AG10803 (cell line): ENCODE measurements around the gene LRCOL1.

ENCODE experiments used
- DNase-seq: peaks from one replicate; pipeline ENCODE4 v3.0.0; 2010; ENCODE audit warnings: low read depth
- H3K4me3 ChIP-seq: 2 replicates; pipeline ENCODE4 v1.5.1; 2011; ENCODE audit warnings: mild to moderate bottlenecking, low read length, control low read depth
- TF ChIP-seq, protein P1 (sequence below): conservative IDR thresholded peaks from 2 replicates; pipeline ENCODE4 v1.5.1; 2011; ENCODE audit warnings: mild to moderate bottlenecking, low read length, control low read depth, inconsistent platforms

Gene LRCOL1

DNA sequence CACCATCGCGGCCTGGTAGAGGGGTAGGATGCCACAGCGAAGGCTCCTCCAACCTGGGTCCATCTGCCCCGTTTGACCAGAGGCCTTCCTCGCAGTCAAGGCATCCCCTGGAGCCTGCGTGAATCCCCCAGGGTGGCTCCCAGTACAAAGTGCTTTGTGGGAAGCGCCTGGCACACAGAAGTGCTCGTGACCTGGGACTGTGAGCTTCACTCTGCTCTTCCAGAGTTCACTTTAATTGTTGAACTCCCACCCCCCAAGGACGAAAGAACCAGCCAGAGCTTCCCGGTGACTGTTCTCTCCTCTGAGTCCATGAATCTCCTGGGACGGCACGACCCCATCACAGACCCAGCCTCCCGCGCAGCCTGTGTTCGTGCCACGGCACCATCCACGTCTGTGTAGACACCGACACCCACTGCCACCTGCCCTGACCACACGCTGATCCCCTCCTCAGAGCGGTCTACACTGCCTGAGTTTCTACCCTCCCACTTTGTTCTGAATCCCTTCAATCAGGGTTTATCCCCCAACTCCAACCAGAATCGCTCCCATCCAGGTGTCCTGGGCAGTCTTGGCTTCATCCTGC is 24.1 kb upstream of the LRCOL1 start:
- TF ChIP-seq, protein P1, sequence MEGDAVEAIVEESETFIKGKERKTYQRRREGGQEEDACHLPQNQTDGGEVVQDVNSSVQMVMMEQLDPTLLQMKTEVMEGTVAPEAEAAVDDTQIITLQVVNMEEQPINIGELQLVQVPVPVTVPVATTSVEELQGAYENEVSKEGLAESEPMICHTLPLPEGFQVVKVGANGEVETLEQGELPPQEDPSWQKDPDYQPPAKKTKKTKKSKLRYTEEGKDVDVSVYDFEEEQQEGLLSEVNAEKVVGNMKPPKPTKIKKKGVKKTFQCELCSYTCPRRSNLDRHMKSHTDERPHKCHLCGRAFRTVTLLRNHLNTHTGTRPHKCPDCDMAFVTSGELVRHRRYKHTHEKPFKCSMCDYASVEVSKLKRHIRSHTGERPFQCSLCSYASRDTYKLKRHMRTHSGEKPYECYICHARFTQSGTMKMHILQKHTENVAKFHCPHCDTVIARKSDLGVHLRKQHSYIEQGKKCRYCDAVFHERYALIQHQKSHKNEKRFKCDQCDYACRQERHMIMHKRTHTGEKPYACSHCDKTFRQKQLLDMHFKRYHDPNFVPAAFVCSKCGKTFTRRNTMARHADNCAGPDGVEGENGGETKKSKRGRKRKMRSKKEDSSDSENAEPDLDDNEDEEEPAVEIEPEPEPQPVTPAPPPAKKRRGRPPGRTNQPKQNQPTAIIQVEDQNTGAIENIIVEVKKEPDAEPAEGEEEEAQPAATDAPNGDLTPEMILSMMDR, result no peak
- H3K4me3 ChIP-seq, result no peak overlapping the region
- DNase-seq, result no peak

GRCh38 chr12:132633901-132634300 is 23.5 kb upstream of the LRCOL1 start:
- TF ChIP-seq, protein P1, result no peak
- DNase-seq, result no peak
- H3K4me3 ChIP-seq, result no peak overlapping the region

GRCh38 chr12:132633398-132633797 is 23.0 kb upstream of the LRCOL1 start:
- H3K4me3 ChIP-seq, result no peak overlapping the region
- TF ChIP-seq, protein P1, result no peak
- DNase-seq, result no peak

- H3K4me3 ChIP-seq, result no peak overlapping the region
- DNase-seq, result no peak
- TF ChIP-seq, protein P1, result no peak
Observed at GRCh38 chr12:132632521-132633228, 22.3 kb upstream of the LRCOL1 start.

DNA sequence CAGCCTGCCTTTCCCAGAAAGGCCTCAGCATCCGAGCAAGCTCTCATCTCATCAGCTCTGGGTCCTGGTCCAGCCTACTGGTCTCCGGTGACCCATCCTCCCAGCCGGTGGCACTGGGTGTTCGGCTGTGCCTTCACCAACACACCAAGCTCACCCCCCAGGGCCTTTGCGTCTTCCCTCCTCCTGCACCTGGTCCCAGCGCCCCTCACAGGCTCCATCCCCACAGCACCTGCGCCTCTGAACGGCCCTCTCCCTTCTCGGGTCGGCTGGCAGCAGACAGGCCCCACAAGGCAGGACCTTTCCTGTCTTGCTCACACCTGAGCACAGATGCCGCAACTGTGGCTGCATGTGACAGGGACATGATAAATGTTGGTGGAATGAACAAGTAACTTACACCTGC is 21.3 kb upstream of the LRCOL1 start:
- no peak for DNase-seq
- TF ChIP-seq, protein P1, result no peak

DNA sequence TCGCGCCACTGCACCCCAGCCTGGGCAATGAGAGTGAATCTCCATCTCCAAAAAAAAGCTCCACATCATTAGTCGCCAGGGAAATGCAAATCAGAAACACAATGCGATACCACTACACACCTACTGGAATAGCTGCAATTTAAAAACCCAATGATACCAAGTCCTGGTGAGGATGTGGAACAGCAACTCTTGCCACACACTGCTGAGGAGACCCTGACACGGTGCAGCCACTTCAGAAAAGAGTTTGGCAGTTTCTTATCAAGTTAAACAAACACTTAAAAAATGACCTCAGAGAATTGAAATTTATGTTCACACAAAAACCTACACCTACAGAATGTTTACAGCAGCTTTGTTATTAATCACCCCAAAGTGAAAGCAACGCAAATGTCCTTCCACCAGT is 20.3 kb upstream of the LRCOL1 start:
- TF ChIP-seq, protein P1, result no peak
- H3K4me3 ChIP-seq, result no peak overlapping the region
- no peak for DNase-seq

More for the DNA sequence above, 21.3 kb upstream of the LRCOL1 start:
- H3K4me3 ChIP-seq, result no peak overlapping the region

- DNase-seq, result no peak
- H3K4me3 ChIP-seq, result no peak overlapping the region
- TF ChIP-seq, protein P1, result no peak
Observed at GRCh38 chr12:132629330-132629729, 18.9 kb upstream of the LRCOL1 start.
